ENCODE data around the gene PKN2.
"Not testable (repeated sequence)": the region's sequence is repeated elsewhere in the genome, so short reads cannot be mapped to it uniquely, and the experiment has no call there.

PKN2 gene

GRCh38 chr1:88878731-88879130 is 194.7 kb downstream of the PKN2 start:
- Histone ChIP-seq H3K9ac (ENCODE audit: low read length) (no peak overlapping the region), H3K9me2 (replicated peaks; ENCODE audit: insufficient read depth, low read length) (no peaks in the 10 kb centered on the region), H3K79me2 (ENCODE audit: low read length) (peaks cover 89% of the 10 kb centered on the region), H2AFZ (ENCODE audit: low read length) (no peak overlapping the region), H3K4me2 (ENCODE audit: low read depth, low read length) (no peak overlapping the region), H3K4me1 (ENCODE audit: low read length) (no peaks in the 10 kb centered on the region), H3K36me3 (replicated peaks; ENCODE audit: insufficient read depth, low read length) (no peaks in the 10 kb centered on the region; the same call in 1 of the 2 replicates), H3K27ac (ENCODE audit: low read length) (no peak overlapping the region), H3F3A (ENCODE audit: insufficient read depth, low read length) (no peaks in the 10 kb centered on the region; the same call in 1 of the 2 replicates), H3K27me3 (replicated peaks; ENCODE audit: insufficient read depth, low read length) (no peaks in the 10 kb centered on the region), H4K20me1 (ENCODE audit: insufficient read depth, low read length) (peaks cover 21% of the 10 kb centered on the region; the same call in 1 of the 2 replicates), H3K4me3 (ENCODE audit: low read length) (no peak overlapping the region), H3K9me3 (replicated peaks; ENCODE audit: insufficient read depth, low read length) (no peaks in the 10 kb centered on the region)
- DNase-seq = no peak
- TF ChIP-seq CTCF (IDR thresholded peaks at IDR 0.05; ENCODE audit: low read length) = no peak
- no peak for TF ChIP-seq EZH2 (optimal IDR thresholded peaks at IDR 0.05; ENCODE audit: low read depth, low read length)
- TF ChIP-seq EZH2phosphoT487 (IDR thresholded peaks at IDR 0.05; ENCODE audit: low read length) = no peak

GRCh38 chr1:88880717-88881116 is 196.6 kb downstream of the PKN2 start:
- H3K4me1 ChIP-seq (ENCODE audit: low read length); H3K9me2 ChIP-seq (replicated peaks; ENCODE audit: insufficient read depth, low read length); H3K27ac ChIP-seq (ENCODE audit: low read length); DNase-seq; H3F3A ChIP-seq (ENCODE audit: insufficient read depth, low read length); H3K4me2 ChIP-seq (ENCODE audit: low read depth, low read length); H3K9ac ChIP-seq (ENCODE audit: low read length); H2AFZ ChIP-seq (ENCODE audit: low read length); H3K4me3 ChIP-seq (ENCODE audit: low read length); H3K9me3 ChIP-seq (replicated peaks; ENCODE audit: insufficient read depth, low read length); H3K27me3 ChIP-seq (replicated peaks; ENCODE audit: insufficient read depth, low read length); H3K36me3 ChIP-seq (replicated peaks; ENCODE audit: insufficient read depth, low read length): not testable (repeated sequence)
- peaks cover 82% of the 10 kb centered on the region for H3K79me2 ChIP-seq (ENCODE audit: low read length)
- H4K20me1 ChIP-seq (ENCODE audit: insufficient read depth, low read length) = peaks cover 17% of the 10 kb centered on the region; the same call in 1 of the 2 replicates

GRCh38 chr1:88883156-88883555 is 199.1 kb downstream of the PKN2 start:
- H3K36me3 ChIP-seq (replicated peaks; ENCODE audit: insufficient read depth, low read length) = peaks cover 13% of the 10 kb centered on the region; the same call in 1 of the 2 replicates
- TF ChIP-seq EZH2phosphoT487 (IDR thresholded peaks at IDR 0.05; ENCODE audit: low read length) (no peak), CTCF (IDR thresholded peaks at IDR 0.05; ENCODE audit: low read length) (no peak), EZH2 (optimal IDR thresholded peaks at IDR 0.05; ENCODE audit: low read depth, low read length) (no peak)

More at GRCh38 chr1:88883156-88883555, 199.1 kb downstream of the PKN2 start:
- Histone ChIP-seq H3K4me2 (ENCODE audit: low read depth, low read length) (no peak overlapping the region), H3K4me1 (ENCODE audit: low read length) (no peaks in the 10 kb centered on the region), H3F3A (ENCODE audit: insufficient read depth, low read length) (no peaks in the 10 kb centered on the region; the same call in 1 of the 2 replicates), H3K9me2 (replicated peaks; ENCODE audit: insufficient read depth, low read length) (no peaks in the 10 kb centered on the region), H3K9ac (ENCODE audit: low read length) (no peak overlapping the region), H3K9me3 (replicated peaks; ENCODE audit: insufficient read depth, low read length) (no peaks in the 10 kb centered on the region), H3K27me3 (replicated peaks; ENCODE audit: insufficient read depth, low read length) (no peaks in the 10 kb centered on the region), H3K4me3 (ENCODE audit: low read length) (no peak overlapping the region), H2AFZ (ENCODE audit: low read length) (no peak overlapping the region), H3K79me2 (ENCODE audit: low read length) (peaks cover 77% of the 10 kb centered on the region), H3K27ac (ENCODE audit: low read length) (no peak overlapping the region), H4K20me1 (ENCODE audit: insufficient read depth, low read length) (0 out of 2 replicates have a peak, but pooled peaks cover 8% of the 10 kb centered on the region)
- DNase-seq = no peak
